Gastrocnemius medialis (tissue), 4 donors: Measurements from ENCODE around the gene CCNB1IP1. TPM values are rescaled to one million over a fixed set of nuclear protein-coding genes. Genes with fewer than 3 reads are reported as not detected.

Experiments
- ATAC-seq, 2 donors: fragments of 150-250 bp; one replicate each; pipeline ENCODE4 v1.9.1; 2016
- DNase-seq, 2 donors: peaks; one replicate each; pipeline ENCODE4 v3.0.0-alpha.2; 2019
- H3K27ac ChIP-seq, 4 donors: fragments of 200-600 bp; sonication (generic); 1 replicate in 1 of 4; 2 replicates in 3 of 4; pipeline ENCODE4 v1.5.1; 2016 to 2018; ENCODE audit warnings: mild to moderate bottlenecking in 2 of 4, moderate library complexity in 1 of 4
- H3K27me3 ChIP-seq, 3 donors: fragments of 200-600 bp; sonication (generic) in 2 of 3; 1 replicate in 1 of 3; 2 replicates in 2 of 3; pipeline versions ENCODE4 v1.5.1 to v1.6.0; 2016 to 2019; ENCODE audit warnings: mild to moderate bottlenecking in 1 of 3, moderate library complexity in 1 of 3
- H3K36me3 ChIP-seq, 2 donors: fragments of 200-600 bp; sonication (generic) in 1 of 2; one replicate each; pipeline ENCODE4 v1.5.1; 2017 to 2018
- H3K4me1 ChIP-seq, 2 donors: fragments of 200-600 bp; sonication (generic) in 1 of 2; one replicate each; pipeline ENCODE4 v1.5.1; 2016 to 2017; ENCODE audit warnings: mild to moderate bottlenecking in 2 of 2
- H3K4me3 ChIP-seq, 4 donors: fragments of 200-600 bp; sonication (generic) in 3 of 4; 1 replicate in 1 of 4; 2 replicates in 3 of 4; pipeline ENCODE4 v1.5.1; 2016 to 2019; ENCODE audit warnings: mild to moderate bottlenecking in 2 of 4
- H3K9me3 ChIP-seq, 3 donors: fragments of 200-600 bp; sonication (generic) in 2 of 3; 1 replicate in 1 of 3; 2 replicates in 2 of 3; pipeline ENCODE4 v1.5.1; 2016 to 2019
- CTCF ChIP-seq, 5 experiments: fragments of 450-650 bp in 3 of 5; fragments of 200-600 bp in 2 of 5; sonication (generic) in 2 of 5; IDR thresholded peaks in 4 of 5; conservative IDR thresholded peaks in 1 of 5; 1 replicate in 4 of 5; 2 replicates in 1 of 5; pipeline ENCODE4 v1.5.1; 2016 to 2019; ENCODE audit warnings: antibody characterized with exemption in 5 of 5, mild to moderate bottlenecking in 3 of 5, moderate library complexity in 3 of 5
- POLR2A ChIP-seq, 2 donors: fragments of 450-650 bp; IDR thresholded peaks; one replicate each; pipeline ENCODE4 v1.6.1; 2017; ENCODE audit warnings: antibody characterized with exemption in 2 of 2, mild to moderate bottlenecking in 2 of 2, moderate library complexity in 2 of 2
- in situ Hi-C, 4 donors: fragments of 200-750 bp; cut with MboI; loops; one replicate each; pipeline versions ENCODE4 v1.15.0 to v1.8.0; 2017; ENCODE audit warnings: low sequenced_read_pairs in 4 of 4
- intact Hi-C: fragments of 100-400 bp; cut with DNase I; formaldehyde crosslinking; loops from one replicate; pipeline ENCODE4 v1.15.1; 2023; ENCODE audit warnings: low total_unique reads
- total RNA-seq, 4 donors: library from RNA; depleted of rRNA; stranded (reverse); fragments of >200 nt; gene quantifications; one replicate each; pipeline versions ENCODE4 v1.1.0 to v1.2.3, GENCODE V29; 2016

CCNB1IP1 gene
- total RNA-seq, 4 donors from 2014 or later, result 15.7 to 42.9 (median 30.2) TPM

- Histone ChIP-seq H3K9me3 (no peaks in the 10 kb centered on the region), H3K4me1 (peaks cover 10 to 16% of the 10 kb centered on the region in 2 donors), H3K4me3 (peak overlapping the region; percentile 61 to 77 (median 70)), H3K36me3 (peaks cover 0 to under 1% of the 10 kb centered on the region in 2 donors), H3K27ac (peak overlapping the region; percentile 85 to 91 (median 88)), H3K27me3 (no peaks in the 10 kb centered on the region)
- no peak for DNase-seq
- in situ Hi-C loops (loop anchor here (10.0 to 25.0 kb wide), 4 partner anchors 129 to 654 kb away; partner anchors contain the start of genes APEX1 (in 3 of the 4), OSGEP (in 3 of the 4), PIP4P1 (in 3 of the 4) and PNP (in 3 of the 4)), intact Hi-C loops (loop anchor here (1.0 to 10.0 kb wide), 4 partner anchors 10 to 934 kb away; partner anchors contain the start of genes HNRNPC, METTL17 and PARP2)
- peak in 1 of 2 donors; percentile 4 for ATAC-seq
- no peak for TF ChIP-seq CTCF (IDR thresholded peaks at IDR 0.05 in 4 of 5, conservative IDR thresholded peaks at IDR 0.05 in 1 of 5)
- TF ChIP-seq POLR2A (IDR thresholded peaks at IDR 0.05), result no peak
Observed at GRCh38 chr14:20333494-20333841, 389 bp upstream of the CCNB1IP1 start.

- DNase-seq, result no peak
- in situ Hi-C loops (loop anchor here (10.0 to 25.0 kb wide), 4 partner anchors 130 to 655 kb away; partner anchors contain the start of genes APEX1 (in 3 of the 4), OSGEP (in 3 of the 4), PIP4P1 (in 3 of the 4) and PNP (in 3 of the 4)), intact Hi-C loops (loop anchor here (2.0 to 10.0 kb wide), 3 partner anchors 350 to 935 kb away; partner anchors contain the start of genes HNRNPC and METTL17)
- H3K4me3 ChIP-seq, result peak overlapping the region; percentile 61 to 77 (median 70)
- H3K9me3 ChIP-seq, result no peaks in the 10 kb centered on the region
- no peaks in the 10 kb centered on the region for H3K27me3 ChIP-seq
- peaks cover 0 to 5% of the 10 kb centered on the region in 2 donors for H3K36me3 ChIP-seq
- H3K4me1 ChIP-seq, result peaks cover 13 to 19% of the 10 kb centered on the region in 2 donors
- no peak for ATAC-seq
- TF ChIP-seq CTCF (IDR thresholded peaks at IDR 0.05 in 4 of 5, conservative IDR thresholded peaks at IDR 0.05 in 1 of 5) (no peak), POLR2A (IDR thresholded peaks at IDR 0.05) (no peak)
- H3K27ac ChIP-seq, result peak overlapping the region; percentile 85 to 91 (median 88)
Observed at GRCh38 chr14:20332431-20332787, 670 bp downstream of the CCNB1IP1 start.

- Histone ChIP-seq H3K27ac (peak overlapping the region in 1 of 4 donors; percentile 11), H3K27me3 (no peaks in the 10 kb centered on the region), H3K36me3 (peaks cover 0 to 12% of the 10 kb centered on the region in 2 donors), H3K9me3 (no peaks in the 10 kb centered on the region), H3K4me3 (no peak overlapping the region), H3K4me1 (peaks cover 18 to 20% of the 10 kb centered on the region in 2 donors)
- DNase-seq (no peak), ATAC-seq (no peak)
- TF ChIP-seq POLR2A (IDR thresholded peaks at IDR 0.05), result no peak
- TF ChIP-seq CTCF (IDR thresholded peaks at IDR 0.05 in 4 of 5, conservative IDR thresholded peaks at IDR 0.05 in 1 of 5), result no peak
- intact Hi-C loops, result loop anchor here (5.0 to 10.0 kb wide), 2 partner anchors 654 to 936 kb away; partner anchors contain the start of genes HNRNPC and METTL17
- in situ Hi-C loops, result loop anchor here (10.0 to 25.0 kb wide), 4 partner anchors 131 to 656 kb away; partner anchors contain the start of genes APEX1 (in 3 of the 4), OSGEP (in 3 of the 4), PIP4P1 (in 3 of the 4) and PNP (in 3 of the 4)
Observed at GRCh38 chr14:20331053-20331613, 1.9 kb downstream of the CCNB1IP1 start.

- intact Hi-C loops, result no loop called here
- Histone ChIP-seq H3K27me3 (no peaks in the 10 kb centered on the region), H3K4me3 (no peak overlapping the region), H3K27ac (no peak overlapping the region), H3K36me3 (peaks cover 0 to 29% of the 10 kb centered on the region in 2 donors), H3K9me3 (no peaks in the 10 kb centered on the region), H3K4me1 (peaks cover 18 to 20% of the 10 kb centered on the region in 2 donors)
- in situ Hi-C loops, result loop anchor here (5.0 to 25.0 kb wide), 6 partner anchors 133 to 658 kb away; partner anchors contain the start of genes APEX1 (in 3 of the 4), OSGEP (in 3 of the 4), PIP4P1 (in 3 of the 4) and PNP (in 3 of the 4)
- ATAC-seq, result no peak
- no peak for TF ChIP-seq POLR2A (IDR thresholded peaks at IDR 0.05)
- no peak for DNase-seq
Observed at GRCh38 chr14:20329355-20329754, 3.7 kb downstream of the CCNB1IP1 start.

DNA sequence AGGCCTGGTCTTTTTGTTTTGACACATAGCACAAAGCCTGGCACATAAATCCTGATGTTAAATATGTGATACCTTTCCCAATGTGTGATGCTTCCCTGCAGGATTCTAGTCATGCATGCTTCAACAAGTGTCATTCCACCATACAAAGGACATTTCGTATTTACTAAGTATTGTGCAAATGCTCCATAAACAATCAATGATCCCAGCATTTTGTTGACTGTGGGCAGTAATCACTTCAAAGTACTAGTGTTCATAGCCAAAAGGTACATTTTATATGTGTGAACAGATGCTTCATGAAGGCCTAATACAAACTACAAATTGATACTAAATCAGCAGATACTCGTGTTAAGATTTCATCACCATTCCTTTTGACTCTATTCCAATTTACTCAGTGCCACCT, 4.4 kb downstream of the CCNB1IP1 start:
- ATAC-seq (no peak), DNase-seq (no peak)
- peaks cover 18% of the 10 kb centered on the region in 2 donors for H3K4me1 ChIP-seq
- no peaks in the 10 kb centered on the region for H3K27me3 ChIP-seq
- no peak overlapping the region for H3K27ac ChIP-seq
- in situ Hi-C loops (loop anchor here (5.0 to 25.0 kb wide), 6 partner anchors 134 to 659 kb away; partner anchors contain the start of genes APEX1 (in 3 of the 4), OSGEP (in 3 of the 4), PIP4P1 (in 3 of the 4) and PNP (in 3 of the 4)), intact Hi-C loops (no loop called here)
- H3K4me3 ChIP-seq, result no peak overlapping the region
- H3K36me3 ChIP-seq, result peaks cover 0 to 34% of the 10 kb centered on the region in 2 donors
- H3K9me3 ChIP-seq, result no peaks in the 10 kb centered on the region
- TF ChIP-seq CTCF (IDR thresholded peaks at IDR 0.05 in 4 of 5, conservative IDR thresholded peaks at IDR 0.05 in 1 of 5) (no peak), POLR2A (IDR thresholded peaks at IDR 0.05) (no peak)
